Measurements from ENCODE around the gene NAALADL2.
"Not testable (repeated sequence)": the region's sequence is repeated elsewhere in the genome, so short reads cannot be mapped to it uniquely, and the experiment has no call there.

Gene NAALADL2

DNA sequence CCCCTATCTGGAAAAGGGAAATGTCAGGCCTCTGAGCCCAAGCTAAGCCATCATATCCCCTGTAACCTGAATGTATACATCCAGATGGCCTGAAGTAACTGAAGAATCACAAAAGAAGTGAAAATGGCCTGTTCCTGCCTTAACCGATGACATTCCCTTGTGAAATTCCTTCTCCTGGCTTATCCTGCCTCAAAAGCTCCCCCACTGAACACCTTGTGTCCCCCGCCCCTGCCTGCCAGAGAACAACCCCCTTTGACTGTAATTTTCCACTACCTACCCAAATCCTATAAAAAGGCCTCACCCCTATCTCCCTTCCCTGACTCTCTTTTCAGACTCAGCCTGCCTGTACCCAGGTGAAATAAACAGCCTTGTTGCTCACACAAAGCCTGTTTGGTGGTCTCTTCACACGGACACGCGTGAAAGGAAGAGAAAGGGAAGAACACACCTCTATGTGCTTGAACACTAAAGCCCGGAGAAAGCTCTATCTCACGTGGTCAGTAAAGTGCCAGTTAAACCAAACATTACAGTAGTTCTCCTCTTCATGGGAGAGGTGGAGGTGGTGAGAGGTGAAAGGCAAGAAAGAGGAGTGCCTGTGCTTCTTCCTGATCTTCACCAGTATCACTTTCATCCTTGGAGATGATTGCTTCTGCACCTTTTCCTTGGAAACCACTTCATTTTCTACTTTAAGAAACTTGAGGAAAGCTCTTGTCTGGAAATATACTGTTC, 963.8 kb downstream of the NAALADL2 start:
- not testable (repeated sequence) for DNase-seq

DNA sequence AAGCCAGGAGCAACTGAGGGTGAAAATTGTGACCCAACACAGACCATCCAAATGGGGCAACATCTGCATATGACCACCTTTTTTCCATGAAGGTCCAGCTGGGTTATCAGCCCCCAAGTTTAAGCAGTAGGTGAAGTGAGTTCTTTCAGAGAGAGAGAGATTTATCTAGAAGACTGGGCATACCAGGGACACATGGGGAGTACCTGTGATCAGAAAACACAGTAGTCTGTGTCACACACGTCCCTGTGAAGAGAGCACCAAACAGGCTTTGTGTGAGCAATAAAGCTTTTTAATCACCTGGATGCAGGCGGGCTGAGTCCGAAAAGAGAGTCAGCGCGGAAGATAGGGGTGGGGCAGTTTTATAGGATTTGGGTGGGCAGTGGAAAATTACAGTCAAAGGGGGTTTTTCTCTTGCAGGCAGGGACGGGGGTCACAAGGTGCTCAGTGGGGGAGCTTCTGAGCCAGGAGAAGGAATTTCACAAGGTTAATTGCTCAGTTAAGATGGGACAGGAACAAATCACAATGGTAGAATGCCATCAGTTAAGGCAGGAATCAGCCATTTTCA, 966.0 kb downstream of the NAALADL2 start:
- DNase-seq: not testable (repeated sequence)

DNA sequence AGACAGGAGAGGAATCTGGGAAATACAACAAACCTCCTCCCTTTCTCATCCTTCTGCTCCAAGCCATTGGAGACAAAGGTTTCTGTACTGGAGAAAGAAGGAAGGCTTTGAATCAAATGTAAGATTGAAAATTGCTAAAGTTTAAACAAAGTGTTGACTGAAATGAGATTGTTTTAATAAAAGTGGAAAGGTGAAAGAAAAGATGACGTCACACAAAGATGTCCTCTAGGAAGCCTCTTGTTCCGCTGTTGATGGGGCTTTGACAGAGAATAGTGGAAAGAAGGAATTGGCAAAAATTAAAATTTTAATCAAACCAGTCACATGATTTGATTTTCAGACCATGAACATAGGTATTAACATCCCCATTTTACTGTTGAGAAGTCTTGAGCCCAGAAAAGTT, 967.6 kb downstream of the NAALADL2 start:
- no peak for DNase-seq

DNA sequence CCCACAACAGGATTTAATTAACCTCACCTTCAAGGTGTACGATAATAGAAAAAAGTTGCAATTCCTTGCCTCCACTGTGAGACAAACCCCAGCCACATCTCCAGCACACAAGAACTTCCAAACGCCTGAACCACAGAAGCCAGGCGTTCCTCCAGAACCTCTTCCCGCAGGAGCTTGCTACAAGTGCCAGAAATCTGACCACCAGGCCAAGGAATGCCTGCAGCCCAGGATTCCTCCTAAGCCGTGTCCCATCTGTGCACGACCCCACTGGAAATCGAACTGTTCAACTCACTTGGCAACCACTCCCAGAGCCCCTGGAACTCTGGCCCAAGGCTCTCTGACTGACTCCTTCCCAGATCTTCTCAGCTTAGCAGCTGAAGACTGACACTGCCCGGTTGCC, 970.7 kb downstream of the NAALADL2 start:
- DNase-seq: not testable (repeated sequence)

DNA sequence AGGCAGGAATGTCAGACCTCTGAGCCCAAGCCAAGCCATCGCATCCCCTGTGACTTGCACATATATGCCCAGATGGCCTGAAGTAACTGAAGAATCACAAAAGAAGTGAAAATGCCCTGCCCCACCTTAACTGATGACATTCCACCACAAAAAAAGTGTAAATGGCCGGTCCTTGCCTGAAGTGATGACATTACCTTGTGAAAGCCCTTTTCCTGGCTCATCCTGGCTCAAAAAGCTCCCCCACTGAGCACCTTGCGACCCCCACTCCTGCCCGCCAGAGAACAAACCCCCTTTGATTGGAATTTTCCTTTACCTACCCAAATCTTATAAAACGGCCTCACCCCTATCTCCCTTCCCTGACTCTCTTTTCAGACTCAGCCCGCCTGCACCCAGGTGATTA, 976.6 kb downstream of the NAALADL2 start:
- DNase-seq: not testable (repeated sequence)

DNA sequence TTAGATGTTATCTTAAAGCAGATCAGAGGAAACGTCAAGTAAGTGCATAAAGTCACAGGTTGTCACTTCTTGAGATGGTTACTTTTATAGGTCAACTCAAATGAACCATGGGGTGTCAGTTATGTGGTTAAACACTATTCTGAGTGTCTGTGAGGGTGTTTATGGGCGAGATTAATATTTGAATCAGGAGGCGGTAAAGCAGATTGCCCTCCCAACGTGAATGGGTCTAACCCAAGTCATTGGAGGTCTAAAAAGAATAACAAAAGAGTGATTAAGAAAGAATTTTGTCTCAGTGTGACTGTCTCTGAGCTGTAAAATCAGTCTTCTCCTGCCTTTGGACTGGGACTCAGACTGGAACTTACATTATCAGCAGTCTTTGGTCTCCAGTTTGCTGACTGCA, 977.5 kb downstream of the NAALADL2 start:
- DNase-seq: no peak

DNA sequence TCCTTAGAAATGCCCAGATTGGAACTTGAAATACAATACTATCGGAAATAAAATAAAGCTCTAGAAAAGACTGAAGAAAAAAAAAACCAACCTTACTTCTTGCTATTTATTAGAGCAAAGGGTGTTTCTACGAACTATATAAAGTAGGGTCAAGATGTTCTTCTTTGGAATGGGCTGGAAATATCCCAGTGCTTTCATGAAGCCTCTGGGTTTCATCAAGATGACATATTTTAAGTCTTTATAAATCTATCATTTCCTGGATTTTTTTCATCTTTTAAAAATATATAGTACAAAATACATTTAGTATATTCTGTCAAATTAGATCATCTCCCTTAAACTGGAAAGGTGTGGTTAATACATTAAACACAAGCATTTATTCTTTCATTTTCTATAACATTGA, 978.8 kb downstream of the NAALADL2 start:
- no peak for DNase-seq

DNA sequence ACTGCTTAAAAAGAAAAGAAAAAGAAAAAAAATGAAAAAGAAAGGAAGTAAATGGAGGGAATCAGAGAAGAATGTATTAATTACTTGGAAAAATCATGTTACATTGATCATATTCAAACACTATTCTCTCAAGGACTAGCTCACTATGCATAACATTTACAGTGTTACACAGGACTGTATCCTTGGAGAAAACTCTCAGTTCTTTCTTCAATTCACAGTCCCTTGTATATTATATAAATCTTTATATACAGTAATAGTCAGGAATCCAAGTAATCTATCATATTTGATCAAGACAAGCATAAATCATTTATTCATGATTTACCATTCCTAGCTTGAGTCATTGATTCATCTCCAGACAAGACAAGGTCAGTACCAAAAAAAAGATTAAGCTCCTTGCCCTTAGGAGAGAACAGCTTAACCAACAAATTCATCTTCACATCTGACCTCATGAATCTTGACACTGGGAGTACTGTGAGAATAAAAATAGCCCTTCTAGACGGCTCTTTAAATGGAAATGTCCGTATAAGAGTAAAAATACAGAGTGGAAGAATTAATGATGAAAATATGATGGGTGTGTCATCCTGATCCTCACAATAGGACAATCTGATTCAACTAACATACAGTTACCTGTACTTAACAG, 980.4 kb downstream of the NAALADL2 start:
- DNase-seq: no peak

DNA sequence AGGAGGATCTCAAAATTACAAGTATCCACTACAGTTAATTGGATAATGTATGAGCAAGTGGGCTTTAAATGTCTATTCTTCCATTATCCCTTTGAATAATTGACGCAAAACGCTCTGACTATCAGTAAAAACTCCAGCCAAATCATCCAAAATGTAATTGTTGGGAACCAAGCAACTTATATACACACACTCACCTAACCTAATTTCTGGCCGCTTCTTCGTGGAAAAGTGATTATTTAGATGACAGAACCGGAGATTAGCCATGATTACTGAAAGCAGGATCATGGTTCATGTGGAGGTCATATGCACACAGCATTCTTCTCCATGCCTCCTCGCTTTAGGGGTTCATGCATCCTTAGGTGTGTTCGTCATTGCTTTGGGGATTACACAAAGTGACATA, 992.4 kb downstream of the NAALADL2 start:
- DNase-seq: no peak

DNA sequence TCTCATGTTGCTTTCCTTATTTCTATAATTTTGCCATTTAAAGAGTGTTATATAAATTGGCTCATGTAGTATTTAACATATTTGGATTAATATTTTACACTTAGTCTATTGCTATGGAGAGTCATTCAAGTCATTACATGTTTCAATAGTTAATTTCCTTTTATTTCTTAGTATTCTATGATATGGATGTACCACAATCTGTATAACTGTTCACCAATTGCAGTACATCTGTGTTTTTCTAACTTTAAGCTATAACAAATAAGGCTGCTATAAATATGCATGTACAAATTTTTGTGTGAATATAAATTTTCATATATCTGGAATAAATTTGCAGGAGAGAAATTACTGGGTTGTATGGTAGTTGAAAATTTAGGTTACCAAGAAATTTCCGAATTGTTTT, 993.4 kb downstream of the NAALADL2 start:
- no peak for DNase-seq

DNA sequence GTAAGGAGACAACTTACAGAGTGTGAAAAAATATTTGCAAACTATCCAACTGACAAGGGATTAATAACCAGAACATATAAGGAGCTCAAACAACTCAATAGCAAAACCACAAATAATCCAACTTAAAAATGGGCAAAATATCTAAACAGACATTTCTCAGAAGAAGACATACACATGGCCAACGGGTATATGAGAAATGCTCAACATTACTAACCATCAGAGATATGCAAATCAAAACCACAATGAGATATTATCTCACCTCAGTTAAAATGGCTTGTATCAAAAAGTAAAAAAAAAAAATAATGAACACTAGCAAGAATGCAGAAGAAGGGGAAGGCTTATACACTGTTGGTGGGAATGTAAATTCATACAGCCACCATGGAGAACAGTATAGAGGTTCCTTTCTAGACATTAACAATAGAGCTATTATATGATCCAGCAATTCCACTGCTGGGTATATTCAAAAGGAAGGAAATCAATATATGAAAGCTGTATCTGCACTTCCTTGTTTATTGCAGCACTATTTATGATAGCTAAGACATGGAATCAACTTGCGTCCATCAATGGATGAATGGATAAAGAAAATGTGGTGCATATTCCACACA, 998.6 kb downstream of the NAALADL2 start:
- no peak for DNase-seq
